ENCODE results near the gene C9orf153. TPM values are rescaled to one million over a fixed set of nuclear protein-coding genes. Genes with fewer than 3 reads are reported as not detected.

C9orf153 gene
- total and polyA plus RNA-seq, 3 donors from 2014 or later, result 5.0 to 24.4 (median 10.2) TPM

DNA sequence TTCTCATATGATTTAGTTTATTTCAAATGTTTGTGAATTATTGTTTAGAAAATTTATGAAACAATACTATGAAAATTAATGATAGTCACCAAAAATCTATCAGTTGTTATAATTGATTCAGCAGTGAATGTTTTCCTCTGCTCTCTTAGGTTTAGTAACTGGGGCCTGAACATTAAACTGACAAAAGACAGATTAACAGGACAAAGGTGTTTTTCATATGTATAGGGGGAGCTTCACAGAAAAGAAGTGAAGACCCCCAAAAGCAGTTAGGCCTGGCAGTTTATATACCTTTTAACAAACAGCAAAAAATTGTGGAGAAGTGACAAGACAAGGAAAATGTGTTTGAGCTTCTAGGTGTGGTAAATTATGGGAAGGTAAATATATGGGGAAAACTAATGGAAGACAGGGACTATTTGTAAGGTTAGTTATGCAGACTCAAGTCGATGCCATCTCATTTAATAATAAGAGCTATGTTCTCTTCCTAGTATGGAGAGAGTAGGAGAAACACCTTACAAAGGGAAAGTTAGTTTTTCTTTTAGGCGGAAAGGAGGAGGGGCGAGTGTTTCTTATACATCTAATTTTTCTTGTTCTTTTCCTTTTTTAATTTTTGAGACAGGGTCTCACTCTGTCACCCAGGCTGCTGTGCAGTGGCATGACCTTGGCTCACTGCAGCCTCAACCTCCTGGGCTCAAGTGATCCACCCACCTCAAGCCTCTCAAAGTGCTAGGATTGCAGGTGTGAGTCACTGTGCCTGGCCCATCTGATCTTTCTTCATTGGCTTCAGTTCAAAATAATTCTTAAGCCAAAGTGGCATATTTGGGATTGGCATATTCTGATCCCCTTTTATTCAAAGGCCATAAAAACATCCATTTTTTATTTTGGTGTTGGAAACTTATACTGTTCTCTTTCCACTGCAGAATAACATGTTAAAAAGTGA is 77.8 kb downstream of the C9orf153 start:
- Histone ChIP-seq H3K27ac (no peak overlapping the region), H3K4me1 (no peaks in the 10 kb centered on the region), H3K4me3 (no peak overlapping the region), H3K36me3 (ENCODE audit: low read depth, missing control alignments) (no peaks in the 10 kb centered on the region), H3K27me3 (no peaks in the 10 kb centered on the region), H3K9me3 (no peaks in the 10 kb centered on the region)
- TF ChIP-seq, protein P1, sequence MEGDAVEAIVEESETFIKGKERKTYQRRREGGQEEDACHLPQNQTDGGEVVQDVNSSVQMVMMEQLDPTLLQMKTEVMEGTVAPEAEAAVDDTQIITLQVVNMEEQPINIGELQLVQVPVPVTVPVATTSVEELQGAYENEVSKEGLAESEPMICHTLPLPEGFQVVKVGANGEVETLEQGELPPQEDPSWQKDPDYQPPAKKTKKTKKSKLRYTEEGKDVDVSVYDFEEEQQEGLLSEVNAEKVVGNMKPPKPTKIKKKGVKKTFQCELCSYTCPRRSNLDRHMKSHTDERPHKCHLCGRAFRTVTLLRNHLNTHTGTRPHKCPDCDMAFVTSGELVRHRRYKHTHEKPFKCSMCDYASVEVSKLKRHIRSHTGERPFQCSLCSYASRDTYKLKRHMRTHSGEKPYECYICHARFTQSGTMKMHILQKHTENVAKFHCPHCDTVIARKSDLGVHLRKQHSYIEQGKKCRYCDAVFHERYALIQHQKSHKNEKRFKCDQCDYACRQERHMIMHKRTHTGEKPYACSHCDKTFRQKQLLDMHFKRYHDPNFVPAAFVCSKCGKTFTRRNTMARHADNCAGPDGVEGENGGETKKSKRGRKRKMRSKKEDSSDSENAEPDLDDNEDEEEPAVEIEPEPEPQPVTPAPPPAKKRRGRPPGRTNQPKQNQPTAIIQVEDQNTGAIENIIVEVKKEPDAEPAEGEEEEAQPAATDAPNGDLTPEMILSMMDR (IDR thresholded peaks at IDR 0.05), result no peak
- TF ChIP-seq POLR2A (IDR thresholded peaks at IDR 0.05), result no peak
- no peak for DNase-seq
- WGBS, 2 donors, result 68 to 78% methylated on average over 3 of the region's 3 CpGs
- intact Hi-C loops (cut with DNase I; ENCODE audit: low total_unique reads), result no loop called here

DNA sequence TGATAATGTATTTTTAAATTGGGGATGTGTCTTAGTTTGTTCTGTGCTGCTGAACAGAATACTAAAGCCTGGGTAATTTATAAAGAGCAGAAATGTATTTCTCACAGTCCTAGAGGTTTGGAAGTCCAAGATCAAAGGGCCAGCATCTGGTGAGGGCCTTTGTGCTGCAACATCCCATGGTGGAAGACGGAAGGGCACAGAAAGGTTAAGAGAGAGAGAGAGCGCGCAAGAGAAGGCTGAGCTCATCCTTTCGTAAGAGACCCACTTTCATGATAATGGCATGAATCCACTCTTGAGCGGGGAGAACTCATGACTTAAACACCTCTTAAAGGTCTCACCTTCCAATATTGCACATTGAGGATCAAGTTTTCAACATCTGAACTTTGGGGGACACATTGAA is 81.0 kb downstream of the C9orf153 start:
- 94 to 98% methylated on average over 5 of the region's 5 CpGs for WGBS, 2 donors

DNA sequence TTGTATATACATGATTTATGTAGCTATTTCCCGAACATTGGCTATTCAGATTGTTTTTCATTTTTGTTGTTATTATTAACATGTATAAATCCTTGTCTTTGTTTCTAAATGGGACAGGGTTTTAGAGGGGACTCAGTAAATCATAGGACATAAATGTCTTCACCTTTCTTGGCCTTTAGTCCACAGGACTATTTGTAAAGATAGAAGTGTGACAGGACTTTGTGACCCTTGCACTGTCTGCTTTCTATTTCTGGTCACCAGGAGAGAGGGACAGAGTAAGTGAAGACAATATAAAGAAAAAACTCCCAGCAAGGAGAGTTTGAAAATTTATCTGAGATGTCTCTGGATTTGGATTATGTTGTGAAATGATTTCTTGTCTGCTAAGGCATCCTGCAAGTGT is 81.5 kb downstream of the C9orf153 start:
- Histone ChIP-seq H3K4me1 (no peaks in the 10 kb centered on the region), H3K27me3 (no peaks in the 10 kb centered on the region), H3K27ac (no peak overlapping the region), H3K4me3 (no peak overlapping the region), H3K36me3 (ENCODE audit: low read depth, missing control alignments) (no peaks in the 10 kb centered on the region), H3K9me3 (no peaks in the 10 kb centered on the region)
- intact Hi-C loops (cut with DNase I; ENCODE audit: low total_unique reads), result no loop called here
- WGBS, 2 donors, result 74 to 75% methylated on average over 1 of the region's 1 CpG
- TF ChIP-seq POLR2A (IDR thresholded peaks at IDR 0.05), result no peak
- TF ChIP-seq, protein P1 (IDR thresholded peaks at IDR 0.05), result no peak
- no peak for DNase-seq

More for the DNA sequence above, 81.0 kb downstream of the C9orf153 start:
- Histone ChIP-seq H3K4me3 (no peak overlapping the region), H3K4me1 (no peaks in the 10 kb centered on the region), H3K27ac (no peak overlapping the region), H3K9me3 (no peaks in the 10 kb centered on the region), H3K36me3 (ENCODE audit: low read depth, missing control alignments) (no peaks in the 10 kb centered on the region), H3K27me3 (no peaks in the 10 kb centered on the region)
- intact Hi-C loops (cut with DNase I; ENCODE audit: low total_unique reads), result no loop called here
- no peak for DNase-seq
- TF ChIP-seq, protein P1 (IDR thresholded peaks at IDR 0.05), result no peak
- TF ChIP-seq POLR2A (IDR thresholded peaks at IDR 0.05), result no peak

DNA sequence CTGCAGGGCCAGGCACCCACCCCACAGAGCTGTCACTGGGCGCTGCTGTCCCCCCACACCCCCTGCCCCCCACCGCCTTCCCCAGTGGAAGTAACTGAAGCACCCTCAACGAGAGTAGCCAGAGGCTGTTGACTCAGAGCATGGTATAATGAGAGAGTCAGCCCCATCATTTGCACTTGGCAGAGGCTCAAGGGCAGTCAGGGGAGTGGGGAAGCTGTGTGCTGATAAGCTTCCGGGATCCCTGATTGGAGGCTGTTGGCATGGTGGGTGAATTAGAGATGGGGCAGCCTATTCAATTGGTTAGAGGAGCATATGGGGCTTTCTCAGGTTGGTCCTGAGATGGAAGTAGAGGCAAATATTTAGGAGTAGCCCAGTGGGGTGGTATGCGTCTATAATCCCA is 83.0 kb downstream of the C9orf153 start:
- WGBS, 2 donors, result 54 to 66% methylated on average over 4 to 5 of the region's 5 CpGs
- peak; percentile 19 for DNase-seq
- TF ChIP-seq POLR2A (IDR thresholded peaks at IDR 0.05), result no peak
- TF ChIP-seq, protein P1 (IDR thresholded peaks at IDR 0.05), result no peak
- Histone ChIP-seq H3K27ac (no peak overlapping the region), H3K27me3 (no peaks in the 10 kb centered on the region), H3K4me1 (no peaks in the 10 kb centered on the region), H3K9me3 (no peaks in the 10 kb centered on the region), H3K4me3 (no peak overlapping the region), H3K36me3 (ENCODE audit: low read depth, missing control alignments) (no peaks in the 10 kb centered on the region)
- intact Hi-C loops (cut with DNase I; ENCODE audit: low total_unique reads), result no loop called here

Data from testis (tissue), 3 donors.